HG03280 (cell line): ENCODE data around the gene FANCD2OS.
A peak's percentile ranks its signal among the peaks of the same experiment; 100 is the strongest.
"Not testable (repeated sequence)": the region's sequence is repeated elsewhere in the genome, so short reads cannot be mapped to it uniquely, and the experiment has no call there.

Experiments used
- ATAC-seq: cut with Tn5 transposase; IDR thresholded peaks from one replicate; pipeline ENCODE4 v1.9.1; 2021; ENCODE audit warnings: mild to moderate bottlenecking, moderate library complexity; ENCODE audit not compliant: unreplicated experiment

The FANCD2OS gene

GRCh38 chr3:10108091-10108490 lies at the start of gene FANCD2OS:
FANCD2OS (minus strand) TSS chr3:10108255; CDS start chr3:10104774, 3,481 bp downstream.
- ATAC-seq: no peak

- ATAC-seq: no peak
These were observed 49.0 kb upstream of the FANCD2OS start for GRCh38 chr3:10157031-10157430.

- no peak for ATAC-seq
These were observed 47.6 kb upstream of the FANCD2OS start for GRCh38 chr3:10155658-10156057.

GRCh38 chr3:10155123-10155472 lies 47.0 kb upstream of the FANCD2OS start:
- ATAC-seq: no peak

GRCh38 chr3:10154335-10155122 lies 46.5 kb upstream of the FANCD2OS start:
- ATAC-seq: no peak

GRCh38 chr3:10150987-10151386 lies 42.9 kb upstream of the FANCD2OS start:
- ATAC-seq: no peak

GRCh38 chr3:10149226-10149625 lies 41.2 kb upstream of the FANCD2OS start:
- no peak for ATAC-seq

- ATAC-seq: no peak
These were observed 37.6 kb upstream of the FANCD2OS start for GRCh38 chr3:10145685-10146084.

- no peak for ATAC-seq
These were observed 34.9 kb upstream of the FANCD2OS start for GRCh38 chr3:10142707-10143560.

- no peak for ATAC-seq
These were observed 33.0 kb upstream of the FANCD2OS start for GRCh38 chr3:10140996-10141546.

- no peak for ATAC-seq
These were observed 29.1 kb upstream of the FANCD2OS start for GRCh38 chr3:10137178-10137577.

- no peak for ATAC-seq
These were observed 28.5 kb upstream of the FANCD2OS start for GRCh38 chr3:10136426-10137005.

- ATAC-seq: not testable (repeated sequence)
These were observed 27.8 kb upstream of the FANCD2OS start for GRCh38 chr3:10135872-10136271.

- ATAC-seq: no peak
These were observed 14.7 kb upstream of the FANCD2OS start for GRCh38 chr3:10122724-10123123.

- ATAC-seq: no peak
These were observed 13.0 kb upstream of the FANCD2OS start for GRCh38 chr3:10121064-10121463.

- no peak for ATAC-seq
These were observed 11.3 kb upstream of the FANCD2OS start for GRCh38 chr3:10119376-10119775.

- ATAC-seq: no peak
These were observed 8.9 kb upstream of the FANCD2OS start for GRCh38 chr3:10116928-10117327.

- no peak for ATAC-seq
These were observed 8.0 kb upstream of the FANCD2OS start for GRCh38 chr3:10116138-10116460.

GRCh38 chr3:10115326-10116137 lies 7.5 kb upstream of the FANCD2OS start, which contains the start of gene BRK1:
BRK1 (plus strand) TSS chr3:10115675; CDS start chr3:10115702, 27 bp downstream.
- peak; percentile 98 for ATAC-seq

GRCh38 chr3:10106919-10107318 lies 1.1 kb downstream of the FANCD2OS start:
- no peak for ATAC-seq

- ATAC-seq: no peak
These were observed 9.0 kb downstream of the FANCD2OS start for GRCh38 chr3:10099041-10099440.
